H1 (cell line): ENCODE measurements around the gene PSMD5. TPM values are rescaled to one million over a fixed set of nuclear protein-coding genes. Genes with fewer than 3 reads are reported as not detected.

Experiments
- CTCF ChIA-PET: fragments of 300-600 bp; sonication (Branson Sonifier 250); formaldehyde crosslinking; loops from one replicate; lab custom pipeline; 2021; ENCODE audit not compliant: partially characterized antibody; lab: Charles Lee
- POLR2A ChIA-PET: fragments of 300-600 bp; sonication (Branson Sonifier 250); formaldehyde crosslinking; loops from one replicate; lab custom pipeline; 2021; ENCODE audit warnings: inconsistent platforms; ENCODE audit not compliant: partially characterized antibody; lab: Charles Lee
- DNase-seq, 2 experiments: peaks; one replicate each; pipeline versions ENCODE4 v3.0.0 to v3.0.0-alpha.2; 2010 to 2022; ENCODE audit warnings: low spot score in 2 of 2, low read depth in 1 of 2, mixed read lengths in 1 of 2
- FAIRE-seq: peaks from 2 replicates; lab custom pipeline; 2011; peaks lifted over from hg19 to GRCh38; lab: Jason Lieb, UNC
- H2AFZ ChIP-seq: 2 replicates; pipeline ENCODE4 v1.8.1; 2012; ENCODE audit warnings: low read length, inconsistent platforms
- H2AK5ac ChIP-seq: 2 replicates; pipeline ENCODE4 v1.6.1; 2013; ENCODE audit warnings: low read depth, low read length
- H2BK120ac ChIP-seq: replicated peaks from 2 replicates; pipeline ENCODE3; 2013; ENCODE audit warnings: low read depth, low read length, inconsistent platforms
- H2BK12ac ChIP-seq: 2 replicates; pipeline ENCODE4 v1.6.1; 2013; ENCODE audit warnings: low read depth, low read length
- H2BK15ac ChIP-seq: 2 replicates; pipeline ENCODE4 v1.6.1; 2013; ENCODE audit warnings: low read length
- H2BK20ac ChIP-seq: 2 replicates; pipeline ENCODE4 v1.6.1; 2013; ENCODE audit warnings: low read length
- H2BK5ac ChIP-seq: 2 replicates; pipeline ENCODE4 v1.6.1; 2013; ENCODE audit warnings: low read depth, low read length
- H3K14ac ChIP-seq: 2 replicates; pipeline ENCODE4 v1.6.1; 2013; ENCODE audit warnings: inconsistent platforms; ENCODE audit not compliant: insufficient read length
- H3K18ac ChIP-seq: 2 replicates; pipeline ENCODE4 v1.6.1; 2013; ENCODE audit warnings: low read length; ENCODE audit errors: extremely low read depth
- H3K23ac ChIP-seq: 2 replicates; pipeline ENCODE4 v1.6.1; 2013; ENCODE audit warnings: inconsistent platforms; ENCODE audit not compliant: insufficient read length
- H3K23me2 ChIP-seq: 2 replicates; pipeline ENCODE4 v1.6.1; 2013; ENCODE audit warnings: low read depth, low read length
- H3K27ac ChIP-seq: 2 replicates; pipeline ENCODE4 v1.6.1; 2011; ENCODE audit warnings: low read depth, low read length, inconsistent platforms
- H3K27me3 ChIP-seq, 4 experiments: replicated peaks in 1 of 4; 1 replicate in 1 of 4; 2 replicates in 3 of 4; pipeline versions ENCODE4 v1.6.1 to v1.8.1; 2011 to 2013; ENCODE audit warnings: low read length in 3 of 4, mild to moderate bottlenecking in 3 of 4, inconsistent platforms in 2 of 4, mixed read lengths in 2 of 4, moderate library complexity in 1 of 4; ENCODE audit not compliant: control insufficient read depth in 3 of 4, insufficient read depth in 3 of 4; ENCODE audit errors: extremely low read depth in 1 of 4
- H3K36me3 ChIP-seq, 4 experiments: 2 replicates each; pipeline versions ENCODE4 v1.6.1 to v1.8.1; 2011 to 2013; ENCODE audit warnings: mild to moderate bottlenecking in 4 of 4, low read length in 3 of 4, moderate library complexity in 2 of 4, control low read depth in 1 of 4, inconsistent platforms in 1 of 4; ENCODE audit not compliant: insufficient read depth in 4 of 4, control insufficient read depth in 2 of 4
- H3K4ac ChIP-seq: replicated peaks from 2 replicates; pipeline ENCODE3; 2013; ENCODE audit warnings: low read length, low read depth, mixed read lengths, inconsistent platforms; ENCODE audit not compliant: insufficient read length
- H3K4me1 ChIP-seq, 4 experiments: replicated peaks in 1 of 4; 1 replicate in 1 of 4; 2 replicates in 3 of 4; pipeline versions ENCODE4 v1.6.1 to v1.8.1; 2011 to 2013; ENCODE audit warnings: low read length in 3 of 4, inconsistent platforms in 2 of 4, mixed read lengths in 1 of 4; ENCODE audit not compliant: insufficient read depth in 4 of 4, control insufficient read depth in 3 of 4
- H3K4me2 ChIP-seq, 2 experiments: 2 replicates each; pipeline versions ENCODE4 v1.6.1 to v1.8.1; 2011 to 2013; ENCODE audit warnings: low read depth in 2 of 2, low read length in 2 of 2, control low read depth in 1 of 2, inconsistent platforms in 1 of 2, mild to moderate bottlenecking in 1 of 2; ENCODE audit not compliant: insufficient read depth in 1 of 2
- H3K4me3 ChIP-seq, 4 experiments: fragments of 200-600, 300-600 bp in 1 of 4; sonication (generic), shearing (Covaris generic), sonication (Bioruptor Twin) in 1 of 4; 2 replicates each; pipeline versions ENCODE4 v1.5.1 to v1.8.1; 2011 to 2016; ENCODE audit warnings: low read length in 4 of 4, low read depth in 3 of 4, control low read depth in 2 of 4, inconsistent platforms in 2 of 4, mild to moderate bottlenecking in 2 of 4, mixed read lengths in 1 of 4, moderate library complexity in 1 of 4; ENCODE audit not compliant: insufficient read depth in 2 of 4; ENCODE audit errors: extremely low read depth in 1 of 4
- H3K56ac ChIP-seq: replicated peaks from 2 replicates; pipeline ENCODE3; 2013; ENCODE audit warnings: low read depth, mild to moderate bottlenecking, mixed read lengths, low read length, inconsistent platforms; ENCODE audit not compliant: insufficient read length
- H3K79me1 ChIP-seq: 2 replicates; pipeline ENCODE4 v1.6.1; 2013; ENCODE audit warnings: low read depth, low read length, control low read depth
- H3K79me2 ChIP-seq, 2 experiments: 2 replicates each; pipeline versions ENCODE4 v1.6.1 to v1.8.1; 2012 to 2013; ENCODE audit warnings: low read length in 2 of 2, mild to moderate bottlenecking in 2 of 2, inconsistent platforms in 1 of 2; ENCODE audit not compliant: insufficient read depth in 2 of 2, control insufficient read depth in 1 of 2
- H3K9ac ChIP-seq, 4 experiments: replicated peaks in 1 of 4; 1 replicate in 1 of 4; 2 replicates in 3 of 4; pipeline versions ENCODE4 v1.6.1 to v1.8.1; 2011 to 2013; ENCODE audit warnings: low read depth in 3 of 4, low read length in 3 of 4, control low read depth in 2 of 4, mild to moderate bottlenecking in 2 of 4, moderate library complexity in 2 of 4, inconsistent platforms in 1 of 4; ENCODE audit errors: extremely low read depth in 1 of 4
- H3K9me3 ChIP-seq, 2 experiments: 2 replicates each; pipeline versions ENCODE4 v1.6.1 to v1.8.1; 2012 to 2013; ENCODE audit warnings: mild to moderate bottlenecking in 2 of 2, moderate library complexity in 2 of 2, control low read depth in 1 of 2, inconsistent platforms in 1 of 2, low read depth in 1 of 2, low read length in 1 of 2, mixed read lengths in 1 of 2; ENCODE audit not compliant: insufficient read depth in 2 of 2
- H4K20me1 ChIP-seq, 2 experiments: replicated peaks in 1 of 2; 2 replicates each; pipeline versions ENCODE3 to v1.8.1; 2011 to 2013; ENCODE audit warnings: inconsistent platforms in 2 of 2, low read length in 2 of 2, mild to moderate bottlenecking in 1 of 2; ENCODE audit not compliant: insufficient read depth in 2 of 2, control insufficient read depth in 1 of 2
- H4K5ac ChIP-seq: 2 replicates; pipeline ENCODE4 v1.6.1; 2013; ENCODE audit warnings: low read length, low read depth, mixed read lengths, inconsistent platforms; ENCODE audit not compliant: insufficient read length
- H4K8ac ChIP-seq: 2 replicates; pipeline ENCODE4 v1.8.0; 2013; ENCODE audit warnings: mild to moderate bottlenecking, moderate library complexity, low read length, inconsistent platforms; ENCODE audit not compliant: insufficient read depth; ENCODE audit errors: extremely low read depth
- H4K91ac ChIP-seq: replicated peaks from 2 replicates; pipeline ENCODE3; 2013; ENCODE audit warnings: low read length, mixed read lengths, inconsistent platforms; ENCODE audit not compliant: insufficient read length
- EZH2 ChIP-seq: fragments of 200-600 bp; sonication (generic); IDR thresholded peaks from 2 replicates; pipeline ENCODE4 v1.7.1; 2012; ENCODE audit warnings: low read depth, mild to moderate bottlenecking, moderate library complexity, low read length, inconsistent platforms; ENCODE audit not compliant: severe bottlenecking
- HDAC6 ChIP-seq: IDR thresholded peaks from one replicate; pipeline ENCODE4 v1.7.1; 2012; ENCODE audit warnings: low read depth, mild to moderate bottlenecking, inconsistent platforms, low read length, moderate library complexity
- WGBS, 2 experiments: shearing (Covaris generic) in 1 of 2; methylation state at CpG; one replicate each; pipeline versions ENCODE4 v1.1.6 to v1.1.7; 2013 to 2015; ENCODE audit warnings: low lambda C conversion rate in 2 of 2, mixed read lengths in 2 of 2, inconsistent platforms in 1 of 2, low coverage in 1 of 2, missing lambda C conversion rate in 1 of 2; ENCODE audit not compliant: insufficient replicate concordance in 2 of 2, insufficient coverage in 1 of 2, insufficient read length in 1 of 2; ENCODE audit errors: extremely low coverage in 1 of 2, missing lambda C conversion rate in 1 of 2; 5-methylcytosine and 5-hydroxymethylcytosine counted together
- polyA plus RNA-seq, 7 experiments: library from polyadenylated mRNA; depleted of rRNA in 3 of 7; stranded (reverse) in 5 of 7; unstranded in 2 of 7; fragments of >200 nt in 5 of 7; fragments of 200-250 nt in 2 of 7; gene quantifications; 1 replicate in 5 of 7; 2 replicates in 1 of 7; 4 replicates in 1 of 7; pipeline versions ENCODE4 v1.2.1 to v1.2.3, GENCODE V29; 2011 to 2013; ENCODE audit warnings: missing spikeins in 2 of 7, mixed read lengths in 2 of 7
- total RNA-seq: library from RNA; stranded (reverse); fragmentation: NEBNext Ultra II Directional; extraction: Animal tissue kit (Norgen Biotek cat#: 25700); gene quantifications from 2 replicates; pipeline ENCODE4 v1.2.1, GENCODE V29; 2021

PSMD5 gene
- total and polyA plus RNA-seq, 2 of the 8 experiments (the other 6 are each of a cell fraction or from before 2014, with no cell fraction given): 19.2 to 30.5 TPM

DNA sequence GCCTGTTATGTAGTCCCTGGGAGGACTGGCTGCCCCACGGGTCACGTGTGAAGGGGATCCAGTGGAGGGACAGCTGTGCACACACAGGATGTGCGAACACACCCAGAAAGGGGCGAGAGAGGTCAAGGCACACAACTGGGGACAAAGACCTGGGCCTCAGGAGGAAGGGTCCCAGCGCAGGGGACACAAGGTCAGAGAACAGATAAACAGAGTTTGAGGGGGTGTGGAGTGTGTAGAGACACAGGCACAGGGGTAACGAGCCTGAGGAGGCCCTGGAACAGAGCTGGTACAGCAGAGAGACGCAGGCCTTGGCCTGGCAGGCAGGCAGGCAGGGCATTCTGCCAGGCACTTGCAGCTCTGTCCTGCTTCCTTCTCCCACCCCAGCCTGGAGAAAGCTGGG is 14.8 kb upstream of the PSMD5 start:
- Histone ChIP-seq H3K18ac (no peak overlapping the region), H2BK15ac (no peak overlapping the region), H3K4ac (no peak overlapping the region), H4K20me1 (no peaks in the 10 kb centered on the region), H3K9ac (no peak overlapping the region), H3K4me2 (no peak overlapping the region), H2BK5ac (no peak overlapping the region), H2BK12ac (no peak overlapping the region), H3K23me2 (no peaks in the 10 kb centered on the region), H3K27me3 (no peaks in the 10 kb centered on the region), H2AK5ac (no peak overlapping the region), H3K4me3 (no peak overlapping the region), H3K4me1 (peaks cover 0 to 6% (median 4%) of the 10 kb centered on the region in 4 experiments; a peak in 4 of 7 replicates), H3K79me2 (no peaks in the 10 kb centered on the region), H2BK120ac (no peak overlapping the region), H3K56ac (no peak overlapping the region), H3K14ac (no peak overlapping the region), H3K9me3 (no peaks in the 10 kb centered on the region), H2AFZ (no peak overlapping the region), H4K5ac (no peak overlapping the region), H4K8ac (no peak overlapping the region), H3K36me3 (peaks cover 0 to 24% (median 5%) of the 10 kb centered on the region in 4 experiments; a peak in 4 of 8 replicates), H3K79me1 (no peaks in the 10 kb centered on the region), H3K23ac (no peak overlapping the region), H2BK20ac (no peak overlapping the region), H4K91ac (no peak overlapping the region), H3K27ac (no peak overlapping the region)
- ChIA-PET POLR2A (interaction anchor here (0.8 to 11.0 kb wide), 4 partner anchors 10 to 59 kb away, joined by 3 to 61 read pairs (median 3); no protein-coding TSS in a partner anchor), CTCF (interaction anchor here (1.1 to 8.5 kb wide), 5 partner anchors 8 to 77 kb away, joined by 3 to 70 read pairs (median 4); no protein-coding TSS in a partner anchor)
- no peak for FAIRE-seq
- DNase-seq: no peak
- WGBS, 2 experiments: 88% methylated on average over 7 of the region's 7 CpGs; no CpG with 5 or more reads in 1 of the 2 experiments
- TF ChIP-seq HDAC6 (no peak), EZH2 (no peak)
